Trophoblast cell (in vitro differentiated cells and primary cell): Measurements from ENCODE around the gene MYCN.

Experiments used
- DNase-seq, 2 donors: peaks; one replicate each; pipeline ENCODE4 v3.0.0-alpha.2; 2016
- H2AFZ ChIP-seq: 2 replicates; pipeline ENCODE4 v1.6.1; 2013; ENCODE audit warnings: low read length, moderate library complexity, mild to moderate bottlenecking; ENCODE audit not compliant: insufficient read depth, poor library complexity
- H2AK5ac ChIP-seq: 2 replicates; pipeline ENCODE4 v1.6.1; 2013; ENCODE audit warnings: mild to moderate bottlenecking, low read length
- H2BK120ac ChIP-seq: 2 replicates; pipeline ENCODE4 v1.6.1; 2013; ENCODE audit warnings: low read length, mild to moderate bottlenecking, moderate library complexity; ENCODE audit not compliant: insufficient read depth, poor library complexity
- H2BK12ac ChIP-seq: 2 replicates; pipeline ENCODE4 v1.6.1; 2013; ENCODE audit warnings: mild to moderate bottlenecking, low read length, moderate library complexity
- H2BK5ac ChIP-seq: 2 replicates; pipeline ENCODE4 v1.6.1; 2013; ENCODE audit warnings: low read length, low read depth, moderate library complexity, mild to moderate bottlenecking; ENCODE audit not compliant: poor library complexity
- H3K14ac ChIP-seq: 2 replicates; pipeline ENCODE4 v1.6.1; 2013; ENCODE audit warnings: mild to moderate bottlenecking, low read length
- H3K18ac ChIP-seq: 2 replicates; pipeline ENCODE4 v1.6.1; 2013; ENCODE audit warnings: mild to moderate bottlenecking, low read length
- H3K23ac ChIP-seq: 2 replicates; pipeline ENCODE4 v1.6.1; 2013; ENCODE audit warnings: low read length
- H3K27ac ChIP-seq: 2 replicates; pipeline ENCODE4 v1.5.1; 2013; ENCODE audit warnings: low read depth, mild to moderate bottlenecking, inconsistent platforms, low read length, moderate library complexity
- H3K27me3 ChIP-seq: 2 replicates; pipeline ENCODE4 v1.6.1; 2013; ENCODE audit warnings: inconsistent platforms, mild to moderate bottlenecking, low read length, moderate library complexity; ENCODE audit not compliant: insufficient read depth
- H3K36me3 ChIP-seq, 2 experiments: 1 replicate in 1 of 2; 2 replicates in 1 of 2; pipeline ENCODE4 v1.6.1; 2013; ENCODE audit warnings: low read length in 2 of 2, mild to moderate bottlenecking in 2 of 2, moderate library complexity in 1 of 2; ENCODE audit not compliant: insufficient read depth in 2 of 2, control insufficient read depth in 1 of 2
- H3K4ac ChIP-seq: 2 replicates; pipeline ENCODE4 v1.6.1; 2013; ENCODE audit warnings: low read depth, mild to moderate bottlenecking, low read length, moderate library complexity
- H3K4me1 ChIP-seq, 2 experiments: 1 replicate in 1 of 2; 2 replicates in 1 of 2; pipeline ENCODE4 v1.6.1; 2013; ENCODE audit warnings: low read length in 2 of 2, mild to moderate bottlenecking in 2 of 2, moderate library complexity in 1 of 2; ENCODE audit not compliant: insufficient read depth in 2 of 2, control insufficient read depth in 1 of 2
- H3K4me2 ChIP-seq: 2 replicates; pipeline ENCODE4 v1.6.1; 2013; ENCODE audit warnings: inconsistent platforms, mild to moderate bottlenecking, low read length, moderate library complexity
- H3K4me3 ChIP-seq: 2 replicates; pipeline ENCODE4 v1.5.1; 2013; ENCODE audit warnings: mild to moderate bottlenecking, low read depth, low read length, inconsistent platforms
- H3K79me1 ChIP-seq: one replicate; pipeline ENCODE4 v1.6.1; 2013; ENCODE audit warnings: low read length
- H3K79me2 ChIP-seq: 2 replicates; pipeline ENCODE4 v1.6.1; 2013; ENCODE audit warnings: low read length, mild to moderate bottlenecking; ENCODE audit not compliant: control insufficient read depth, insufficient read depth, poor library complexity
- H3K9ac ChIP-seq: 2 replicates; pipeline ENCODE4 v1.6.1; 2013; ENCODE audit warnings: mild to moderate bottlenecking, low read length
- H3K9me3 ChIP-seq: 2 replicates; pipeline ENCODE4 v1.6.1; 2013; ENCODE audit warnings: low read depth, mild to moderate bottlenecking, control low read depth, inconsistent platforms, low read length; ENCODE audit not compliant: insufficient read depth
- H4K12ac ChIP-seq: 2 replicates; pipeline ENCODE4 v1.6.1; 2013; ENCODE audit warnings: low read depth, mild to moderate bottlenecking, low read length, moderate library complexity
- H4K8ac ChIP-seq: 2 replicates; pipeline ENCODE4 v1.6.1; 2013; ENCODE audit warnings: low read depth, mild to moderate bottlenecking, low read length, moderate library complexity
- H4K91ac ChIP-seq: one replicate; pipeline ENCODE4 v1.6.1; 2013; ENCODE audit warnings: low read depth, mild to moderate bottlenecking, low read length, moderate library complexity
- WGBS: extraction: QIAGEN DNeasy Blood & Tissue Kit; methylation state at CpG from one replicate; pipeline ENCODE4 v1.1.7; 2013; ENCODE audit warnings: missing lambda C conversion rate; ENCODE audit not compliant: insufficient read length, insufficient coverage; ENCODE audit errors: extremely low coverage; 5-methylcytosine and 5-hydroxymethylcytosine counted together

The MYCN gene

DNA sequence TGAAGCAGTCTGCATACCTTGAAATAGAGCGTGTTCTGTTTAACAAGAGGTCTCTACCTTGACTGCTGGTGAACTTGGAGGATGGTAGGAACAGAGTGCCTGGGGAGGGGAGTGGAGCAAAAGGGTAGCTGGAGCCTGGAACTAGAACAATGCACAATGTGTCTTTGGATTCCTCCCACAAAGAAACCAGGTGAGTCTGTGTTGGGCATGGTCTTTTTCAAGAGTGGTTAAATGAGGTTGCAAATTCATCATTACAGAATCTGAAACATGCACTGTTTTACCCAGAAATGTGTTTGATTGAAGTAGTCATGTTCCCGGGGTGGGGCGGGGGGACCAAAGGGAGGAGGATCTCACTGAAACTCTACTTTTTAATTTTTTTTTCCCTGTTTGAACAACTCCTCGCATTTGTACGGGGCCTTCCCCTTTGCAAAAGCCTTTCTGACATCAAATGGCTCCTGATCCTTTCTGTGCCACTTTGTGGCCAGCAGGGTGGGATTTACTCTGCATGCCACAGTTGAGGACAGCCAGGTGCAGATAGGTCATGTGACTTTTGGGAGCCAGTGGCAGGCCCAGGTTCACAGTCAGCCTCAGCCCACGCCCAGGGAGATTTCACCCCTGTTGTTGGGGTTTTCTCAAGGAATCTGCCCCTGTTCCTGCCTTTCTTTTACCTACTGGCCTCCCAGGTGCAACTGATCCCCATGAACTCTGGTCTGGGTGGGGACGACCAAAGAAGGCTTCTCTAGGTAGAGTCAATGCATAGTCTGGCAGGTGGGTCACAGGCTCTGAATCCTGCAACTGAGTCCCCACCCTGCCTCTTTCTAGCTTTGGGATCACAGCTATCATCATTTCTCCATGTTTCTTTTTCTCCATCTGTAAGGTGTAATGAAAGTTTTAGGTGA lies 28.2 kb downstream of the MYCN start:
- DNase-seq = peak in 1 of 2 donors; percentile 72
- H3K27me3 ChIP-seq = no peaks in the 10 kb centered on the region
- no peak overlapping the region for H2BK120ac ChIP-seq
- no peak overlapping the region for H3K4me2 ChIP-seq
- H3K4me1 ChIP-seq = peaks cover 7 to 12% of the 10 kb centered on the region in 2 experiments
- no peaks in the 10 kb centered on the region for H3K9me3 ChIP-seq
- no peak overlapping the region for H4K8ac ChIP-seq
- H2BK5ac ChIP-seq = peak overlapping the region; percentile 5
- H2AFZ ChIP-seq = no peak overlapping the region
- H4K91ac ChIP-seq = peak overlapping the region; percentile 25
- H3K79me2 ChIP-seq = no peaks in the 10 kb centered on the region
- no peak overlapping the region for H3K18ac ChIP-seq
- peaks cover 3% of the 10 kb centered on the region for H3K79me1 ChIP-seq
- H3K4me3 ChIP-seq = no peak overlapping the region
- H3K23ac ChIP-seq = no peak overlapping the region
- H3K9ac ChIP-seq = no peak overlapping the region
- H3K14ac ChIP-seq = no peak overlapping the region
- H2BK12ac ChIP-seq = peak overlapping the region; percentile 51
- no CpG with 5 or more reads among the region's 7 CpGs for WGBS
- H3K4ac ChIP-seq = no peak overlapping the region
- no peak overlapping the region for H2AK5ac ChIP-seq
- H3K36me3 ChIP-seq = no peaks in the 10 kb centered on the region
- no peak overlapping the region for H4K12ac ChIP-seq
- H3K27ac ChIP-seq = peak overlapping the region; percentile 42

DNA sequence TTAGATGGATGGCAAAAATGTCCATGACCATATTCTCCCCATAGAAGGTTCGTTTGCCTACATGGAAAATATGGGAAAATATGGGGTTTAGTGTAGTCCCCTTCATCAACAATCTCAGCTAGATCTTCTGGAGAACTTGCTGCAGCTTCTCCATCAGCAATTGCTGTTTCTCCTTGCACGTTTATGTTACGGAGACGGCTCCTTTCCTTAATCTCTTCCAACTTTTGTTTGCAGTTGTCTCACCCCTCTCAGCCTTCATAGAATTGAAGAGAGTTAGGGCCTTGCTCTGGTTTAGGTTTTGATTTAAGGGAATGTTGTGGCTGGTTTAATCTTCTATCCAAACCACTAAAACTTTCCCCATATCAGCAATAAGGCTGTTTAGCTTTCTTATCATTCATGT lies 28.9 kb downstream of the MYCN start:
- Histone ChIP-seq H3K4me1 (peaks cover 7 to 12% of the 10 kb centered on the region in 2 experiments), H3K79me1 (peaks cover 3% of the 10 kb centered on the region), H4K8ac (no peak overlapping the region), H3K79me2 (no peaks in the 10 kb centered on the region), H2BK120ac (no peak overlapping the region), H3K14ac (no peak overlapping the region), H2BK5ac (no peak overlapping the region), H2BK12ac (no peak overlapping the region), H3K4me3 (no peak overlapping the region), H2AFZ (no peak overlapping the region), H3K36me3 (no peaks in the 10 kb centered on the region), H3K23ac (no peak overlapping the region), H3K4me2 (no peak overlapping the region), H4K12ac (no peak overlapping the region), H2AK5ac (no peak overlapping the region), H3K9me3 (no peaks in the 10 kb centered on the region), H4K91ac (no peak overlapping the region), H3K9ac (no peak overlapping the region), H3K4ac (no peak overlapping the region), H3K27me3 (no peaks in the 10 kb centered on the region), H3K18ac (no peak overlapping the region), H3K27ac (no peak overlapping the region)
- WGBS = no CpG with 5 or more reads among the region's 4 CpGs
- DNase-seq = no peak

DNA sequence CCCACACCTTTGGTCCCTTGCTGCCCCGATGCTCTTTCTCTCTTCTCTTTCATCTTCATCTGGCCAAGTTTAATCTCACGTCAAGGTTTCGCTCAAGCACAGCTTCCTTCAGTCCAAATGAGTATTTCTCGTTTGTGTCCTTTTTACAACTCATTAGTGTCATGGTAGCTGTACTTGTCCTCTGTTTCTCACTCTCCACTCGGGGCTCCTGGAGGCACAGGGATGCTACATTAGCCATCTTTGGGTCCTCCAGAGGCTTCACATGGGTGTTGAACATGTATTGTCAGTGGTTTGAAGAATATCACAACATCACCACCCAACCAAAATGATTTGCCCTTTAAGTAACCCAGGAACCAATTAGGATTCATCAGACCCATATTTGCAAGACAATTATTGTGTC lies 30.4 kb downstream of the MYCN start:
- no peak overlapping the region for H2AFZ ChIP-seq
- H3K79me1 ChIP-seq = peaks cover 3% of the 10 kb centered on the region
- H4K91ac ChIP-seq = no peak overlapping the region
- no peak overlapping the region for H2AK5ac ChIP-seq
- no peaks in the 10 kb centered on the region for H3K36me3 ChIP-seq
- H3K27me3 ChIP-seq = no peaks in the 10 kb centered on the region
- no peaks in the 10 kb centered on the region for H3K79me2 ChIP-seq
- H2BK5ac ChIP-seq = no peak overlapping the region
- no peak overlapping the region for H3K18ac ChIP-seq
- no peak overlapping the region for H3K4me3 ChIP-seq
- H3K4ac ChIP-seq = no peak overlapping the region
- no peak overlapping the region for H3K27ac ChIP-seq
- no peak overlapping the region for H3K14ac ChIP-seq
- H4K8ac ChIP-seq = no peak overlapping the region
- no peaks in the 10 kb centered on the region for H3K9me3 ChIP-seq
- no peak overlapping the region for H3K9ac ChIP-seq
- H3K4me2 ChIP-seq = no peak overlapping the region
- H2BK120ac ChIP-seq = no peak overlapping the region
- H4K12ac ChIP-seq = no peak overlapping the region
- peaks cover 7 to 12% of the 10 kb centered on the region in 2 experiments for H3K4me1 ChIP-seq
- no peak overlapping the region for H2BK12ac ChIP-seq
- no CpG with 5 or more reads among the region's 5 CpGs for WGBS
- no peak for DNase-seq
- no peak overlapping the region for H3K23ac ChIP-seq

DNA sequence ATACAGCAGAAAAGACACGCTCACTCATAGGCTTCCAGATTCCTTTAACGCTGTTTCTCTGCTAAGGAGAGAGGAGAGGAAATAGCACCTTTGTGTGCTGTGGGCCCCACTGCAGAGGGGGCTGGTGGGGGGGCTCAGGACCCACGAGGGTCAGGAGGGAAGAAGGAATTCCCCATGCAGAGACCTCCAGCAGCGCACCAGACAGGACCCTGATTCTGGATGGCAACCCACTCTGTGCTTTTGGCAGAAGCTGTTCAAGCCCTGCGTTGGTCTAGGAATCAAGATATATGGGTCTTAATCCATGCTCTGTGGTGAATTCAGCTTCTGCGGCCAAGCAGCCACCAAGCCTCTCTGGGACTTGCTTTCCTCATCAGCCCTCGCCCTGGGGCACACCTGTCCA lies 31.0 kb downstream of the MYCN start:
- Histone ChIP-seq H4K12ac (no peak overlapping the region), H3K18ac (no peak overlapping the region), H3K36me3 (no peaks in the 10 kb centered on the region), H3K9me3 (no peaks in the 10 kb centered on the region), H3K4me3 (no peak overlapping the region), H2BK120ac (no peak overlapping the region), H4K91ac (no peak overlapping the region), H2BK5ac (no peak overlapping the region), H4K8ac (no peak overlapping the region), H3K27ac (no peak overlapping the region), H3K4me1 (peaks cover 7 to 12% of the 10 kb centered on the region in 2 experiments), H3K4ac (no peak overlapping the region), H3K23ac (no peak overlapping the region), H2AK5ac (no peak overlapping the region), H3K79me1 (peaks cover 3% of the 10 kb centered on the region), H3K79me2 (no peaks in the 10 kb centered on the region), H3K27me3 (no peaks in the 10 kb centered on the region), H3K14ac (no peak overlapping the region), H3K9ac (no peak overlapping the region), H2BK12ac (no peak overlapping the region), H2AFZ (no peak overlapping the region), H3K4me2 (no peak overlapping the region)
- no peak for DNase-seq
- no CpG with 5 or more reads among the region's 7 CpGs for WGBS
